Measurements from ENCODE around the gene C10orf53.
A peak's percentile ranks its signal among the peaks of the same experiment; 100 is the strongest.
"Not testable (repeated sequence)": the region's sequence is repeated elsewhere in the genome, so short reads cannot be mapped to it uniquely, and the experiment has no call there.

C10orf53 gene

GRCh38 chr10:49653273-49653929 lies 26.1 kb upstream of the C10orf53 start:
- no peak for DNase-seq

GRCh38 chr10:49654036-49654693 lies 25.3 kb upstream of the C10orf53 start:
- no peak for DNase-seq

- DNase-seq: no peak
These were observed 24.4 kb upstream of the C10orf53 start for GRCh38 chr10:49655099-49655498.

- DNase-seq: no peak
These were observed 22.5 kb upstream of the C10orf53 start for GRCh38 chr10:49656845-49657493.

- DNase-seq: no peak
These were observed 21.8 kb upstream of the C10orf53 start for GRCh38 chr10:49657606-49658005.

GRCh38 chr10:49661140-49661856 lies 18.2 kb upstream of the C10orf53 start:
- DNase-seq: peak; percentile 48

GRCh38 chr10:49662169-49662830 lies 17.2 kb upstream of the C10orf53 start:
- DNase-seq: no peak

- no peak for DNase-seq
These were observed 15.9 kb upstream of the C10orf53 start for GRCh38 chr10:49663596-49663995.

GRCh38 chr10:49664006-49664841 lies 15.2 kb upstream of the C10orf53 start:
- DNase-seq: no peak

GRCh38 chr10:49664842-49665355 lies 14.6 kb upstream of the C10orf53 start:
- DNase-seq: no peak

GRCh38 chr10:49666054-49666615 lies 13.3 kb upstream of the C10orf53 start:
- DNase-seq: no peak

- no peak for DNase-seq
These were observed 12.8 kb upstream of the C10orf53 start for GRCh38 chr10:49666685-49667084.

GRCh38 chr10:49667991-49668390 lies 11.5 kb upstream of the C10orf53 start:
- DNase-seq: no peak

- no peak for DNase-seq
These were observed 10.8 kb upstream of the C10orf53 start for GRCh38 chr10:49668684-49669083.

- no peak for DNase-seq
These were observed 498 bp upstream of the C10orf53 start for GRCh38 chr10:49678827-49679479.

GRCh38 chr10:49682449-49682848 lies 3.0 kb downstream of the C10orf53 start:
- not testable (repeated sequence) for DNase-seq

- no peak for DNase-seq
These were observed 3.4 kb downstream of the C10orf53 start for GRCh38 chr10:49682879-49683278.

GRCh38 chr10:49686651-49687050 lies 7.2 kb downstream of the C10orf53 start:
- no peak for DNase-seq

- no peak for DNase-seq
These were observed 8.9 kb downstream of the C10orf53 start for GRCh38 chr10:49688261-49688846.

- DNase-seq: no peak
These were observed 9.5 kb downstream of the C10orf53 start for GRCh38 chr10:49688920-49689319.
